ENCODE results near the gene PSD2.

Gene PSD2

GRCh38 chr5:139831624-139832023, 36.0 kb downstream of the PSD2 start:
- in situ Hi-C loops (cut with MboI; ENCODE audit: low sequenced_read_pairs, unreplicated experiment), result no loop called here
- no peak for DNase-seq (ENCODE audit: low spot score)

GRCh38 chr5:139833525-139833924, 37.9 kb downstream of the PSD2 start:
- TF ChIP-seq CTCF (IDR thresholded peaks at IDR 0.05; ENCODE audit: borderline replicate concordance, control extremely low read depth, extremely low read depth, insufficient read depth, missing control alignments), result no peak
- no peak for DNase-seq (ENCODE audit: low spot score)
- in situ Hi-C loops (cut with MboI; ENCODE audit: low sequenced_read_pairs, unreplicated experiment), result no loop called here

More at GRCh38 chr5:139831624-139832023, 36.0 kb downstream of the PSD2 start:
- TF ChIP-seq CTCF (IDR thresholded peaks at IDR 0.05; ENCODE audit: borderline replicate concordance, control extremely low read depth, extremely low read depth, insufficient read depth, missing control alignments), result no peak

- no peak for TF ChIP-seq CTCF (IDR thresholded peaks at IDR 0.05; ENCODE audit: borderline replicate concordance, control extremely low read depth, extremely low read depth, insufficient read depth, missing control alignments)
- in situ Hi-C loops (cut with MboI; ENCODE audit: low sequenced_read_pairs, unreplicated experiment), result no loop called here
- DNase-seq (ENCODE audit: low spot score), result no peak
These were observed 40.0 kb downstream of the PSD2 start for GRCh38 chr5:139835656-139836055.

- no peak for DNase-seq (ENCODE audit: low spot score)
- no peak for TF ChIP-seq CTCF (IDR thresholded peaks at IDR 0.05; ENCODE audit: borderline replicate concordance, control extremely low read depth, extremely low read depth, insufficient read depth, missing control alignments)
- in situ Hi-C loops (cut with MboI; ENCODE audit: low sequenced_read_pairs, unreplicated experiment), result no loop called here
These were observed 41.0 kb downstream of the PSD2 start for GRCh38 chr5:139836469-139837208.

GRCh38 chr5:139837711-139838380, 42.2 kb downstream of the PSD2 start:
- no peak for DNase-seq (ENCODE audit: low spot score)
- in situ Hi-C loops (cut with MboI; ENCODE audit: low sequenced_read_pairs, unreplicated experiment), result no loop called here

More at GRCh38 chr5:139837711-139838380, 42.2 kb downstream of the PSD2 start:
- no peak for TF ChIP-seq CTCF (IDR thresholded peaks at IDR 0.05; ENCODE audit: borderline replicate concordance, control extremely low read depth, extremely low read depth, insufficient read depth, missing control alignments)

Data from GM13976 (cell line).